HEK293T (cell line): ENCODE results near the gene ARMC3.
"Not testable (repeated sequence)": the region's sequence is repeated elsewhere in the genome, so short reads cannot be mapped to it uniquely, and the experiment has no call there.

Source experiments
- ARNT ChIP-seq: fragments of 450-650 bp; IDR thresholded peaks from 2 replicates; pipeline ENCODE4 v1.6.1; 2017; ENCODE audit warnings: mild to moderate bottlenecking
- BHLHE40 ChIP-seq: fragments of 450-650 bp; IDR thresholded peaks from 2 replicates; pipeline ENCODE4 v1.6.1; 2016; ENCODE audit warnings: mild to moderate bottlenecking, moderate library complexity, borderline replicate concordance
- ELF4 ChIP-seq: fragments of 450-650 bp; IDR thresholded peaks from 2 replicates; pipeline ENCODE4 v1.6.1; 2017; ENCODE audit warnings: antibody characterized with exemption
- FOXA1 ChIP-seq: fragments of 450-650 bp; IDR thresholded peaks from 2 replicates; pipeline ENCODE4 v1.6.1; 2016; ENCODE audit warnings: mild to moderate bottlenecking
- FOXK2 ChIP-seq: fragments of 450-650 bp; IDR thresholded peaks from 2 replicates; pipeline ENCODE4 v1.6.1; 2016; ENCODE audit warnings: mild to moderate bottlenecking
- FOXM1 ChIP-seq: fragments of 450-650 bp; IDR thresholded peaks from 2 replicates; pipeline ENCODE4 v1.6.1; 2017; ENCODE audit warnings: mild to moderate bottlenecking, borderline replicate concordance
- HDGF ChIP-seq: fragments of 450-650 bp; IDR thresholded peaks from 2 replicates; pipeline ENCODE4 v1.6.1; 2017; ENCODE audit warnings: antibody characterized with exemption, borderline replicate concordance
- L3MBTL2 ChIP-seq: fragments of 450-650 bp; conservative IDR thresholded peaks from 2 replicates; pipeline ENCODE4 v1.6.1; 2016; ENCODE audit warnings: mild to moderate bottlenecking
- NFRKB ChIP-seq: fragments of 450-650 bp; IDR thresholded peaks from 2 replicates; pipeline ENCODE4 v1.6.1; 2016; ENCODE audit warnings: mild to moderate bottlenecking, moderate library complexity
- SP1 ChIP-seq: fragments of 450-650 bp; IDR thresholded peaks from 2 replicates; pipeline ENCODE4 v1.6.1; 2017
- SUZ12 ChIP-seq: fragments of 450-650 bp; IDR thresholded peaks from 2 replicates; pipeline ENCODE4 v1.6.1; 2016; ENCODE audit warnings: mild to moderate bottlenecking
- TARDBP ChIP-seq: fragments of 450-650 bp; IDR thresholded peaks from 2 replicates; pipeline ENCODE4 v1.6.1; 2016
- ZNF384 ChIP-seq: fragments of 450-650 bp; IDR thresholded peaks from 2 replicates; pipeline ENCODE4 v1.6.1; 2016

- TF ChIP-seq NFRKB, ARNT, SUZ12, ZNF384, SP1, L3MBTL2, ELF4, FOXA1, FOXK2, TARDBP, HDGF, BHLHE40, FOXM1: not testable (repeated sequence)
Observed at GRCh38 chr10:22909673-22910072, 18.2 kb upstream of the ARMC3 start.
